ENCODE measurements around the gene CIB4.

CIB4 gene

DNA sequence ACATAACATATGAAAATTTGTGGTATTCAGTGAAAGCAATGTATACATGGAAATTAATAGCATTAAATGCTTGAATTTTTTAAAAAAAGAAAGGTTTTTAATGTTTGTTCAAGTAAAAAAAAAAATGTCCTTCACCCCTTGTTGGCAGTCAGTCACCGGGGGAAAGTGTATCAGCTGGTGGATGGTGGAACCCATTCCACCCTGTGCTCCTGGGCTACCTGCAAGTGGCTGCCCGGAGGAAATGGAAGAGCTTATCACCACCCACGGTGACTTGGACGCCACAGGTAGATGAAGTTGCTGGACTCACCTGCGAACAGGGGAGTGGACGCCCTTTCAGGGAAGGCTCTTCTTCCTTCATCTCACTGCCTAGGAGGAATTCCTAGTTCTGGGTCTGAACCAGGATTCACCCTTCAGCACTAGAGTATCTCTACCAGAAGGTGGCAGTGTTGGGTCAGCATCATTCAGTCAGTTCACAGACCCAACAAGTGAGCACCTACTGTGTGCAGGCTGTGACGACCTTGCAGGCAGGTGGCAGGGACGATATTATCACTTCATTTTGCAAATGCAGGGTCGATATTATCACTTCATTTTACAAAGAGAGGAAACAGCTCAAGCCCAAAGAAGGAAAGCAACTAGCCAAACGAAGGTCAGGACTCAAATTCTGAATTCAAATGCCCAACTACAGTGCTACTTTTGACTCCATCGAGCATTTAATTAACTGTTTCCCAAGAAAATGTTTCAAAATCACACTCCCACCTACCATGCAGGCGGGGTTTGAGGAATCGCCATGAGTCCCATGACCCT lies 35.8 kb downstream of the CIB4 start:
- peak; percentile 43 for DNase-seq

DNA sequence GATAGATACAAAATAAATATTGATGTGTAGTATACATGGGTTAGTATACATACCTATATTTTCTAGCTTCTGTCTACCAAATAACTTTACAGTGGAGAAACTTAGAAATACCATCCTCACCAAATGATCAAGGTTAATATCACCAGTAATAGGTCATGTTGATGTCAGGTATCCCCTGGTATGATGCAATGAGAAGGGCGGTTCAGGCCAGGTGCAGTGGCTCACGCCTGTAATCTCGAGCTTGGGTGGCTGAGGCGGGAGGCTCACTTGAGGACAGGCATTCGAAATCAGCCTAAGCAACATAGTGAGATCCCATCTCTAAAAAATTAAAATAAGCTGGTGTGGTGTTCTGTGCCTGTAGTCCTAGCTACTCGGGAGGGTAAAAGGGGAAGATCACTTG lies 38.6 kb downstream of the CIB4 start:
- DNase-seq, result no peak

DNA sequence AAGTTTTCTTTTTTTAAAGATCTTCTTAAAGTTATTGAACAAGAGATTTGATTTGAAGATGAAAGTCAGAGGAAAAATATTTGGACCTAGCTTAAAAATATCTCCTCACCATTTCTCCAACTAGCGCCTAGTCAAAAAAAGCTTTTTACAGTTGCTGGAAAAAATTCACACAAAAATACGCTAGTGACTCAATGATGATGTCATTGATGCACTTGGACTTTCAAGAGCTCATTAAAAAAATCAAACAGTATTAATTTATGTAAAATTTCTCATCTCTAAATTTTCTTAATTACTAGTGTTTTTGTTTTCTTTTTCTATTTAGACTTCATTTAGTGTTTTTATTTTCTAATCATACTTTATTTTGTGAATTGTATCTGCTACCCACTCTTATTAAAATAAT lies 41.8 kb downstream of the CIB4 start:
- DNase-seq, result no peak

DNA sequence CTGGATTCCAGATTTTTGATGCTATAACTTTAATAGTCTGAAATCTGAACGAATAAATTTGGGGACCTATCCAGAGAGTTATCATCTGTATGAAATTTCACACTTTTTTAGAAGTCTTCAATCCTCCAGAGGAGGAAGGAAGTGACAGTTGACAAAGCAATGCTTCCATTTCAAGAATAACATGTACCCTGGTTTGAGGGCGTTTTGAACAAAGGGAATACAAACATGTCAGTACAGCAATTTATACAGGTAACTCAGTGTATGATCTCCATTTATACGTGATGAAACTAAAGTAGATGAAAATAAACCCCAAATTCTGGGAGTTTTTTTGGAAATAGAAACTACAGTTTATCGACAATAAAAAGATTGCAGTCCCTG lies 42.2 kb downstream of the CIB4 start:
- DNase-seq, result no peak

DNA sequence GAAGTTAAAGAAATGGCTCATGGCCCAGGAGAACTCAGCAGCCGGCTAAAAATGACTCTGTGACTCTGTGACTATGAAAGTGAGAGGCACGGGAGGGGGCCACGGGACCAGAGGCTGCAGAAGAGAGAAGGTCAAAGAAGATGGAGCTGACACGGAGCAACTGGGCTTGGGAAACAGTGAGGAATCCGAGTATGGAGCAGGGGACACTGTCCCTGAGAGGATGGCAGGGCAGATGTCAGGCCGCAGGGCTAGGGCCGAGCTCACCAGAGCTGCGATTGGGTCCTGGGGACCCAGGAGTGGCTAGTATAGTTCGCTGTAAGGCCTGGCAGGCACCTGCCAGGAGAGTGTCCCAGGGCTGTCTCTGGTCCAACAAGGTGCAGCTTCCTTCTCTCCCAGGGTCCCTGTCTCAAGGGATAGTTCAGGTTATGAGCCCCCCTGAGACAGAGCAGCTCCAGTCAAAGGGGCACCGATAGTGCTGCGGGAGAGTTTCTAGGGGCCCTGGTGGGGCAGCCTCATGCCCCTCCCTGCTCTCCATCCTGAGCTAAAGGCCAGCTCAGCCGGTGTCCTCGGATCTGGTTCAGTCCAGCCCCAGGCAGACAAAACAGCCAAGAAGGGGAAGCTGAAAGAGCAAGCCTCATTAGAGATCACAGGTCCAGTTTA lies 42.7 kb downstream of the CIB4 start:
- no peak for DNase-seq

DNA sequence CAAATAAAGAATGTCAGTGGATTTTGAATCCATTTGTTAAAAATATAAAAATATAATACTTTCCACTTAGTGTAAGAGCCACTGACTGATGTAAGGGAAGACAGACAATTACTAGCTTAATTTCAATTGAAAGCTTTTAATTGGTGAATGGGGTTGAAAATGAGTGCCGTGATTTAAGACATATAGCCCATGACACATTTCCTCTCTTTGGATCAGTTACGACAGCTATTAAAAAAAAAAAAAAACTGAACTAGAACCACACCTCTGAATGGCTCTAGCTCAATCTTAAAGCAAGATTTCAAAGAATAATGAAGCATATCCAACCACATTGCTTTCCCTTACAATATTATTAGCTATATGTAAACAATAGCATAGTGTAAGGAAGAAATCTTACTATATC lies 44.0 kb downstream of the CIB4 start:
- DNase-seq, result no peak

DNA sequence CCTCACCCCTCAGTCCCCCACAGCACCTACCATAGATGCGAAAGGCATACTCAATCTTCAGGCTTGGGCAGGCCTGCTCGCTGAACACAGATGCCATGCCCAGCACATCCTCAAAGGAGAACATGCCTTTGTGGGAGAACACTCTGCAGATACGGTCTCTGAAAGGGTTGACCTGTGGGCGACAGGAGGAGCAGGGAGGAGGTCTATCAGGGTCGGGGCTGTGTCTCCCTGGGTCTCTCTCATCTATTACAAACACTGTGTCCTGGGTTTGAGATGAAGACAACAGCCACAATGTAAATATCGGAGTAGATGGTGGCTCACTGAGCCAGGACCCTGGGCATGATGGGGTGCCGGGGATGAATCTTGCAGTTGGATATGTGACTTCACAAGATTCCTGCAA lies 46.0 kb downstream of the CIB4 start:
- no peak for DNase-seq

DNA sequence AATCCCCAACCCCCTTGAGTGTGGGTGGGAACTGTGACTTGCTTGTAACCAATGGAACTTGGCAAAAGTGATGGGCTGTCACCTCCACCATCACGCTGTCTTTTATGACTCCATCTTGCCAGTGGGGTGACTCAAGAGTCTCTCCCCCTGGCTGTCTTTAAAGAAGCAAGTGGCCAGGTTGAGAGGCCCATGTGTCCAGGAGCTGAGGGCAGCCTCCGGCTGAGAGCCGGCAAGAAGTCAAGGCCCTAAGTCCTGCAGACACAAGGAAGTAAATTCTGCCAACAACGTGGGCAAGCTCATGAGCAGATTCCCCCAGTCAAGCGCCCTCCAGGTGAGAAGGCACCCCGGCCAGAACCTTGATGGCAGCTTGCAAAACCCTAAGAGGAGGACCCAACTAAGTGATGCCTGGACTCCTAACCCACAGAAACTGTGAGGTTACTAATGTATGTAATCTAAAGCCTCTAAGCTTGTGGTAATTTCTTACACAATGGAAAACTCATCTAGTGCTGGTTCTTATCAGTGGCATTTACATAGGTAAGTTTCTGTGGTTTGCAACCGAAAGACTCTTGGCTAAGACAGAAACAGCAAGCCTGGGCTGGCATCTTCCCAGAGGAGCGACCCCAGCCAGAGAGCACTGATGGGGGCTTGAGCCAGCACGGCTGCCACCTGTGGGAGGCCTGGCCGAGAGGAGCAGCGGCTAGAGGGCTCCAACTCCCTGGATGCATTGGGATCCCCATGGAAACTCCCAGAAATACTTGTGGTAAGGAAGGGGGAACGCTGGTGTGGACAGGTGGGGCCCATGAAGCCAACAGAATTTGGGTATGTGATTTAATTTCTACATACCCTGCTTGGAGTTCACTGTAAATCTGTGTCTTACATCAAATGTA lies 49.3 kb downstream of the CIB4 start:
- no peak for DNase-seq

DNA sequence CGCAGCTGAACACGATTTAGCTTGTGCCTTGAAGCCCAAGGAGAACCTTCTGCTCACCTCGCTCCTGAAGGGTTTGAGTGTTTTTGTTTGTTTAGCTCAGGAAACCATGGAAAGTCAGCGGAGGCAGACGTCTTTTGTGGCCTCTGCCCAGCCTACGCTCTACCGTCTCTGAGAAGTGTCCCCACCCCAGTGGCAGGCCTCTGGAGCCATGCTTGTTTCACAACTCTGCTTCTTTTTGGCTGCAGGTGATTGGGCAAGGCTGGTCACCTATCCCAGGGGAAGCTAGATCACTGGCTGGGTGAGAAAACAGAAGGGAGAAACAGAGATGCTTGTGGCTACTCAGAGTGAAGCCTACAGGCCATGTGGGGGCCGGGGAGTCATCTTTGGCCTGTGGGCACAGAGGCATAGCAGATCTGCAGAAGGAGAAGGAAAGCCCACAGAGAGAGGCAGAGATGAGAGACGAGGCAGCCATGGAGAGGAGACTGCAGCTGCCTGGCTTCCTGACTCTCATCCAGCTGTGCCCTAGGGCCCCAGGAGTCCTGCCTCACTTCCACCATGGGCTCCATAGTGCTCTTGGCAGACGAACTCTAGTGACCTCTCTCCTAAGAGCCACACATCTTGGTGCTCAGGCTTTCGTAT lies 50.1 kb downstream of the CIB4 start:
- no peak for DNase-seq

DNA sequence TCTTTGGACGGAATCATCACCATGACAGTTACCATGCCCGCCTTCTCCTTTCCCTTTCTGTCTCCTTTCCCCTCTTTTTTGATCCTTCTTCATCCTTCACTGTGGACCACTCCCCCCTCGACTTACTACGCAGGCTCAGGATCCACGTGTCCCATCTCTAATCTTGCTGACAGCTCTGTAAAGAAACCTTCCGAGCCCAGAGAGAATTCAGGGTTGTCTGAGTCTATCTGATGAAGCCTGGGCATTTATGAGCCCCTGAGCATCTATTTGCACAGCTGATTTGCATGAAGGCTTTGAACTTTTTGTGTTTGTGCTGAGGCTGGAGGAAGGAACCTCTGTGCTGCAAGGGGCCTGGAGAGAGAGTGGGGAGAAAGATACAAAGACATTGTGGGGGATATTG lies 50.7 kb downstream of the CIB4 start:
- no peak for DNase-seq

DNA sequence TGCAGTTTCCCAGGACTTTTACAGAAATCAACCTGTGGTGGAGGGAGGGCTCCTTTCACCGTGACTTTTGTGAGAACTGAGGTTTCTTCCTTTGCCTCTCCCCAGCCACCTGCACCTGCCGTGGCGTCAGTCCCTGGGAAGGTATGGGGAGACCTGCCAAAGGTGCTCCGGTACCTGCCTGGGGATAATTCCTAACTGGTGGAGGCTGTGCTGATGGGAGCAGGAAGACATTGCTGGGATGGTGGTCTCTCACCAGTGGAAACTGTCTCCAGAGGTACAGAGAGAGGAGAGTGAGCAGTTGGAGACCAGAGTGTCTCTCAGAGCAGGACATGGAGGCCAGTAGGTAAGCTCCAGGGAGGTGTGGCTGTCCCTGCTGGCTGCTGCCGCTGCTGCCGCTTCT lies 52.6 kb downstream of the CIB4 start:
- DNase-seq, result no peak

DNA sequence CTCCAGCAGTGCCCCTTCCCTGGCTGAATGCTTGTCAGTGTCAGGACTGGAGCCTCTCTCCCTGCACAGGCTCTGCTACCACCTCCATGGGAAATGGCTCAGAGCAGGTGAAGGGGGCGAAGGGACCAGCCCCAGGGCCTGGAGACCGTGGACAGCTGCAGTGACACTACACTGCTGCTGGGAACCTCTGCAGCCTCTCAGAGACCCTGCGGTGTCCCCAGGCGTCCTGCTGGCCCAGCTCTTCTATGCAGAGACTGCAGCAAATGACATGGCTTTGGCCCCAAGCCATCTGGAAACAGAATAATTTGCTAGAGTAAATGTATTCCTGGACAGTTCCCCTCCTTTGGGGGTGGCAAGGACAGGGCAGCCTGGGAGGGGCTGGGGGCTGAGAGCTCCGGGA lies 53.2 kb downstream of the CIB4 start:
- no peak for DNase-seq

DNA sequence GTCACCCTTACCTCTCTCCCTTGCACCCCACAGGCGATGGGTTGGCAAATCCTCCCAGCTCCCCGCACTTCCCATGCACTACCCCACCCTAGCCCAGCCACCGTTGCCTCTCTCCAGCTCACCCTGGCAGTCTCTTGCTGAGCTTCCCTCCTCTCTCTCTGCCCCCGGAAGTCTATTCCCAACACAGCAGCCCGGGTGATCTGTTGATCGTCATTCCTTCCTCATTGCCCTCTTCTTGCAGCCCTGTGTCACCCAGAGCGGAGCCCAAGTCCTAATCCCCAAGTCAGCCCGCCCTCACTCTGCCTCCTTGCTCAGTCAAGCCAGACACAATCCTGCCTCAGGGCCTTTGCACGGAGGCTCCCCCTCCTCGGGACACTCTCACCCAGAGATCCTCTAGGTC lies 55.2 kb downstream of the CIB4 start:
- no peak for DNase-seq

DNA sequence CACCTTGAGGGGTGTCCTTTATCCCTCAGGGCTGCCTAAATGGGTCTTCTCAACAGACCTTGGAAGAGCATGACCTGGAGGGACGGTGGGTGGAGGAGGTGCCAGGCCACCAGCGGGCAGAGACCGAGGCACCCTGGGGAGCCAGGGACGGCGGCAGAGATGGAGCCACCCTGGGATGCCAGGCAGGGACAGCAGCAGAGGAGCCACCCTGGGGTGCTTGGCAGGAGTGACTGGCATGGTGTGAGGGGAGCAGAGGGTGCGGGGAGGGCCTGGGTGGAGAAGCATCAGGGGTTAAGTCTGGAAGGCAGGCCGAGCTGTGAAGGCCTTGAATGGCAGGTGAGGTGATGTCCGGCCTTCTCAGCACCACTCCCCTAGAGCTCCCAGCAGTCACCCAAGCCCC lies 56.1 kb downstream of the CIB4 start:
- no peak for DNase-seq

DNA sequence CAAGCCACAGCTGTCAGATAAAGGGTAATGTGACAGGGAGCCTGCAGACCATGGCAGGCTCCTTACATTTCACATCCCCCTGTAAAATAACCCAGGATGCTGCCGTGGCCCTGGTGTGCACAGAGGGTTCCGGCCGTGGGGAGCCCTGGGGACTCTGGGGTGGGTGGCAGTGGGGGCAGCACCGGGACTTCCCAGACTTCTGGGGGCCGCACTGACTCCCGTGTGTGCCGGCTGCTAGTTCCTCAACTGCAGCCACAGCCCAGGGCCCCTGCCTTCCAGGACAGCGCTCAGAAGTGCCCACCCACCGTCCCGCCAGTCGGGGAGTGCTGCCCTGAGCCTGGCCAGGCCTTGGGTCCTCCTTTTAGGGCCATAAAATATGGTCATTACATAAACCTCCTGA lies 56.5 kb downstream of the CIB4 start:
- no peak for DNase-seq

DNA sequence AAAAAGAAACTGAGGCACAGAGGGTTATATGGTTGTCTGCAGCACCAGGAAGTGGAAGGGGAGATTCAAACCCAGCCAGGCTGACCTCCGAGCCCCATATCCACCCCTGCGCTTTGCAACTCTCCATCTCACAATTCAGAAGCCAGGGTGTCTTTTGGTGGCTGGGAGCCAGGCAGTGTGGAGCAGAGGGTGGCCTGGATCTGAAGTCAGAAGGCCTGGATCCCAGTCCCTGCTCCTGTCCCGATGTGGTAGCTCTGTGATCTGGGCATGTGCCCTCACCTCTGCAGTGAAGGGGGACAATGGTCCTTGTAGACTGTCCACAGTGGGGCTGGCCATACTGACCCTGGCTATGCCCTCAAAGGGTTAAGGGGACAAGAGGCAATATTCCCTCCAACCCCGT lies 57.0 kb downstream of the CIB4 start:
- DNase-seq, result no peak

DNA sequence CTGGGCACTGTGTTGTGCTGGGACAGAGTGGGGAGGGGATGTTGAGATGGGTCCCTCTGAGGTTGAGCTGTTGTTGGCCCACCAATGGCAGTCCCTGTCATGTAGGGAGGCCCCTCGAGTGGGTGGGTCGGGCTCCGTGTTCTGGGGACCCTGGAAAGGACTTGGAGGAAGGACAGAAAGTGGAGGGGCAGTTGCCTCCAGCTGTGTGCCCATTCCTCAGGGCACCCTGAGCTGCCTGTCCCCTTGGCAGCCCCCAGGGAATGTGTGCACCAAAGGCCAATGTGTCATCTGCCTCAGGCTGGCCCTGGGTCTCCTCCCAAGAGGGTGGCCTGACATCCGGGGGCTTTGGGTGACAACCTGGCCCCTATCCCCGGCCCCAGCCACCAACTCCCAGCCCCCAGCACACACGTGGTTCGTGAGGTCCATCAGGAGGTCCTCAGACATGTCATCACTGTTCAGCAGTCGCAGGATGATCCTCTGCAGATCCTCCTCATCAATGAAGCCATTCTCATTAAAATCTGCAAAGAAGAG lies 57.7 kb downstream of the CIB4 start:
- DNase-seq, result no peak

DNA sequence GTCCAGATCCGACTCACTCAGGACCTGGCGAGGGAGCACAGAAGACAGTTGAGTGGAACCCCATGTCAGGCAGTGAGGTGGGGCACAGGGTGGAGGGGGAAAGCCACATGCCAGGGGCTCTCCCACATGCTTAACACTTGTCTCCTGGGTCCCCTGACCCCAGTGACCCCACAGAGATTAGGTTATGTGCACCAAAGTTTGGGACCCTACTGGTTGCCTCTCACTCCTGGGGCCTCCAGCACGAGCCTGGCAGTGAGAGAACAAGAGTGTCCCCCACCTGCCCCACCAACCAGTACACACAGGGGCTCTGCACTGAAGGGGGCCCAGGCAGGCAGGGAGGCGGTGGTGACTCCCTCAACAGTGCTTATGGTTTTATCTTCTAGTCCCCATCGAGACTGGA lies 58.3 kb downstream of the CIB4 start:
- DNase-seq, result no peak

DNA sequence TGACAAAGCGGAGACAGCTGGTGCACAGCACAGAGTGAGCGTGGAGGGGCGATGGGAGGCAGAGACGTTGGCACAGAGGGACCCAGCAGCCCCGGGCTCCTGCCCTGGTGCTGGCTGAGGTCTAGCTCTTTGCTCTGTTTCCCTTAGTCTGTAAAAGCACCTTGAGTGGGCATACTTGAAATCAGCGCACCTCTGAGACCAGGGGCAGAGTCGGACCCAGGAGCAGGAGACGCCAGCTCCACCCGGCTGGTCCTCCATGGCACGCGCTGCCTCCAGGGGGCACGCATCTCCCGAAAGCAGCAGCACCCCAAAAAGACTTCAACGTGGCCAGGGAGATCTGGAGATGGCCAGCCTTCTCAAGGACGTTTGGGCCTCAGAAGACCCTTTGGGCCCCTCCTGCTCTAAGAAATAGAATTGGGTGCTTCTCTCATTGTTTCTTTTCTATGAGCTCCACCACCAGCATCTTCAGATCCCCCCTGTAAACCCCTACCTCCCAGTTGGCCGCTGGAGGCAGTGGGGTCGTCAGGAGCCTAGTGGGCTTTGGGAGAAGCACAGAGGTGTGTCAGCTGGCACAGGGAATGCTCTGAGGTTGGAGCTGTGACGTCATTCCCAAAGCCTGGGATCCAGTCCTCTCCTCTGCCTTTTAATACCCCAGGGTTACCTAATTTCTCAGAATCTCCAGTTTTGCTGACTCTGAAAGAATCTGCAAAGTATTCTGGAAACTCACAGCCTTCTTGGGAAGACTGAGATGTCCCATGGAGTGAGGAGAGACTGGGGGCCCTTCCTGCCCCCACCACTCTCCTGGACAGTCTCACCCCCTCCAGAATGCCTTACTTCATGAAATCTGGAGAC lies 58.9 kb downstream of the CIB4 start:
- no peak for DNase-seq

DNA sequence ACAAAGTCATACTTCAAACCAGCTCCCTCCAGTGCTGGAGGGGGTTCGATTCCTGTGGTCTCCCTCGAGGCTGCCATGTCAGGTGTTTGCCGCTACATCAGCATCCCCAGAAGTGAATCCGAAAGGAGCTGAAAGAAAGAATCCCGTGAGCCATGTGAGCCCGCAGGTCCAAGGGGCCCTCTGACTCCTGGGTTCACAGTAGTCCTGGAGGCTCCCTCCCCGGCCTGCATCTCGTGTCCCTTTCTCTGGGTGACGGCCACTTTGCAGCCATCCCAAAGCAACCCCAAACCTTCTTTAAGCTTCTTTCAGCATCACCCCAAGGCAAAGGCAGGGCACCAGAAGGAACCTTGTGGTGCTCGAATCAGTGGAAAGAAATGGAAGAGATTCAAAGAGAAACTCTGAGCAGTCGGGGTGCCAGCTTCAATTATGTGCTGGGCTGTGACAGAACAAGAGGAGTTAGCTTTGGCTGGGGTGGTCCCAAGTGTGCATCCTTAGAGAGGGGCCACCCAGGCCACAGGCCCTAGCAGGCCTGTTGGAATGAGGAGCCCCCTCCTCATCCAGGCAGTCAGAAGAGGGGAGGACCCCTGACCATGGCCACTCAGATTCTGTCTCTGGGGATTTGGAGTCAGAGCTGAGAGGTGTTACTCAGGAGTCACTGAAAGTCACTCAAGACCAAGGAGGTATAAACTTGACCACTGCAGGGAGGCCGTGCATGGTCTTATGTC lies 59.7 kb downstream of the CIB4 start:
- no peak for DNase-seq

DNA sequence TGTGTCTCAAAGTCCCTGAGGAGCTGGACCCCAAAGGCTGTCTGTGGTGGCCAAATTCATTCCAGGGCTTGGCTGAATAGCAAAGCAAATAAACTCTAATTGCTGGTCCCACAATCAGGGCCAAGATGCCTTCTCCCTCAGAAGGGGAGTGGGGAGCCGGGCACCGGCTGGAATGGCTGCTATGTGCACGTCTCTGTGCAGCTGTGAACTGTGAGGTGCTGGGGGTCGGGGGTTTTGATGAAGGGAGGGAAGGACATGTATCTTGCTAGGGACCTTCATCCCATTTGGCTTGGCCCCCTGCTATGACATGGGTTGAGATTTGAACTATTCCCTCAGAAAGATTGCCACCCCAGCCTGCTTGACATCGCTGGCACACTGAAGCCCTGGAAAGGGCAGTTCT lies 60.4 kb downstream of the CIB4 start:
- no peak for DNase-seq
